Naive thymus-derived CD4-positive, alpha-beta T cell (primary cell): ENCODE data around the gene MIAT. TPM values are rescaled to one million over a fixed set of nuclear protein-coding genes. Genes with fewer than 3 reads are reported as not detected.

Source experiments
- ATAC-seq: fragments of 150-1000 bp; cut with Tn5 transposase; 2 replicates; pipeline ENCODE4 v1.10.0; 2021; ENCODE audit warnings: mild to moderate bottlenecking, moderate library complexity
- CTCF ChIA-PET: fragments of 350-600 bp; sonication (Branson Sonifier 250); formaldehyde crosslinking; loops from one replicate; lab custom pipeline; 2021; ENCODE audit warnings: antibody characterized with exemption; lab: Charles Lee
- POLR2A ChIA-PET: fragments of 350-600 bp; sonication (Branson Sonifier 250); formaldehyde crosslinking; loops from one replicate; lab custom pipeline; 2021; ENCODE audit warnings: antibody characterized with exemption, inconsistent platforms; lab: Charles Lee
- DNase-seq, 9 donors: peaks; one replicate each; pipeline versions ENCODE4 v3.0.0 to v3.0.0-alpha.2; 2020 to 2022; ENCODE audit warnings: mixed read lengths in 1 of 9
- H3K27ac ChIP-seq: one replicate; pipeline ENCODE4 v1.7.0; 2013; ENCODE audit warnings: mild to moderate bottlenecking, low read depth, low read length, moderate library complexity
- H3K27me3 ChIP-seq, 2 donors: one replicate each; pipeline ENCODE4 v1.7.0; 2013; ENCODE audit warnings: low read length in 2 of 2, mild to moderate bottlenecking in 2 of 2, moderate library complexity in 2 of 2; ENCODE audit not compliant: control insufficient read depth in 2 of 2, insufficient read depth in 2 of 2
- H3K36me3 ChIP-seq, 3 experiments: 1 replicate in 2 of 3; 2 replicates in 1 of 3; pipeline ENCODE4 v1.7.0; 2013; ENCODE audit warnings: low read length in 3 of 3, mild to moderate bottlenecking in 3 of 3, moderate library complexity in 1 of 3; ENCODE audit not compliant: insufficient read depth in 3 of 3, control insufficient read depth in 2 of 3
- H3K4me1 ChIP-seq, 2 donors: one replicate each; pipeline ENCODE4 v1.7.0; 2013; ENCODE audit warnings: low read length in 2 of 2, mild to moderate bottlenecking in 2 of 2, moderate library complexity in 1 of 2; ENCODE audit not compliant: control insufficient read depth in 2 of 2, insufficient read depth in 2 of 2
- H3K4me3 ChIP-seq: 2 replicates; pipeline ENCODE4 v1.7.0; 2013; ENCODE audit warnings: mild to moderate bottlenecking, low read length
- H3K9me3 ChIP-seq, 3 experiments: 1 replicate in 2 of 3; 2 replicates in 1 of 3; pipeline ENCODE4 v1.7.0; 2013; ENCODE audit warnings: low read length in 3 of 3; ENCODE audit not compliant: control insufficient read depth in 2 of 3
- H3K27ac Mint-ChIP-seq, 9 donors: one replicate each; pipeline ENCODE4 v1.8.0; 2020 to 2022; ENCODE audit warnings: mixed read lengths in 9 of 9, mild to moderate bottlenecking in 8 of 9, moderate library complexity in 5 of 9, inconsistent platforms in 2 of 9
- H3K27me3 Mint-ChIP-seq, 5 donors: one replicate each; pipeline ENCODE4 v1.8.0; 2021 to 2022; ENCODE audit warnings: mixed read lengths in 5 of 5, mild to moderate bottlenecking in 1 of 5
- H3K36me3 Mint-ChIP-seq, 5 donors: one replicate each; pipeline ENCODE4 v1.8.0; 2020 to 2022; ENCODE audit warnings: mixed read lengths in 5 of 5, mild to moderate bottlenecking in 3 of 5, inconsistent platforms in 1 of 5
- H3K4me1 Mint-ChIP-seq, 7 donors: one replicate each; pipeline ENCODE4 v1.8.0; 2020 to 2022; ENCODE audit warnings: mixed read lengths in 7 of 7, mild to moderate bottlenecking in 3 of 7, inconsistent platforms in 1 of 7
- H3K4me3 Mint-ChIP-seq, 10 donors: one replicate each; pipeline ENCODE4 v1.8.0; 2020 to 2022; ENCODE audit warnings: mild to moderate bottlenecking in 10 of 10, mixed read lengths in 10 of 10, moderate library complexity in 6 of 10, inconsistent platforms in 2 of 10
- H3K9me3 Mint-ChIP-seq, 11 donors: one replicate each; pipeline ENCODE4 v1.8.0; 2020 to 2022; ENCODE audit warnings: mixed read lengths in 11 of 11, mild to moderate bottlenecking in 4 of 11, inconsistent platforms in 1 of 11, moderate library complexity in 1 of 11
- intact Hi-C, 2 donors: fragments of 100-400 bp; cut with micrococcal nuclease; formaldehyde crosslinking; loops; one replicate each; pipeline ENCODE4 v1.15.1; 2023
- polyA plus RNA-seq, 2 donors: library from polyadenylated mRNA; unstranded; fragments of 300-500 nt; fragmentation: Illumina TruSeq; gene quantifications; one replicate each; pipeline ENCODE4 v1.2.3, GENCODE V29; 2021
- total RNA-seq, 6 experiments: library from RNA in 5 of 6; stranded (reverse) in 5 of 6; gene quantifications; 1 replicate in 5 of 6; 2 replicates in 1 of 6; pipeline ENCODE4 v1.2.3 and lab custom pipeline; 2021 to 2026

MIAT gene
- total and polyA plus RNA-seq, 7 experiments from 2014 or later, result 0.05 to 156 (median 35.8) TPM

- H3K9me3 Mint-ChIP-seq, result peaks cover 0 to 8% (median 0%) of the 10 kb centered on the region in 11 donors
- H3K4me3 Mint-ChIP-seq, result peak overlapping the region; percentile 5 to 75 (median 51)
- intact Hi-C loops, result no loop called here
- ChIA-PET CTCF (no interaction called here), POLR2A (no interaction called here)
- H3K4me3 ChIP-seq, result no peak overlapping the region
- H3K27me3 Mint-ChIP-seq, result no peaks in the 10 kb centered on the region
- DNase-seq (no peak), ATAC-seq (no peak)
- peaks cover 13 to 16% of the 10 kb centered on the region in 2 donors for H3K4me1 ChIP-seq
- H3K36me3 ChIP-seq, result peaks cover 0 to 26% (median 0%) of the 10 kb centered on the region in 3 experiments
- no peak overlapping the region for H3K27ac ChIP-seq
- peaks cover 23 to 95% (median 90%) of the 10 kb centered on the region in 7 donors for H3K4me1 Mint-ChIP-seq
- H3K27me3 ChIP-seq, result no peaks in the 10 kb centered on the region
- peaks cover 7 to 81% (median 47%) of the 10 kb centered on the region in 5 donors for H3K36me3 Mint-ChIP-seq
- peak overlapping the region; percentile 8 to 85 (median 55) for H3K27ac Mint-ChIP-seq
- no peaks in the 10 kb centered on the region for H3K9me3 ChIP-seq
Measured at GRCh38 chr22:26690654-26691376, 33.4 kb downstream of the MIAT start.

DNA sequence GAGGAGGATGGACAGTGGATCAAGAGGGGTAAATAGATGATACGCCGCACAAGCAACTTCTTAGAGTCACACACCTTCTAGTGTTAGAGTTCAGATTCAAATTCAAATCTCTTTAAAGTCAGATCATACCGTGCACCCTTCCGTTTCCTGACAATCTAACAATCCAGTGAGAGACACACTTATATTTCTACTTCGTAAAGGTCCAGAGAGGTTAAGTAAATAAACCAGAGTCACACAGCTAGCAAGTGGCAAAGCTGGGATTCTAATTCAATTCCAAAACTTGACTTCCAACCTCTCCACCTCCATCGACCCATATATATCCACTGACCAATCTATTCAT, 34.0 kb downstream of the MIAT start:
- no peaks in the 10 kb centered on the region for H3K9me3 ChIP-seq
- no peak overlapping the region for H3K27ac ChIP-seq
- DNase-seq (no peak), ATAC-seq (no peak)
- Mint-ChIP-seq H3K27me3 (no peaks in the 10 kb centered on the region), H3K4me3 (peak overlapping the region; percentile 5 to 75 (median 51)), H3K27ac (peak overlapping the region in 8 of 9 donors; percentile 8 to 85 (median 56)), H3K36me3 (peaks cover 7 to 79% (median 50%) of the 10 kb centered on the region in 5 donors), H3K4me1 (peaks cover 23 to 93% (median 86%) of the 10 kb centered on the region in 7 donors), H3K9me3 (peaks cover 0 to 8% (median 0%) of the 10 kb centered on the region in 11 donors)
- ChIA-PET CTCF (interaction anchor here (1.3 kb wide), 1 partner anchor 19 kb away, joined by 4 read pairs; no protein-coding TSS in a partner anchor), POLR2A (no interaction called here)
- no peak overlapping the region for H3K4me3 ChIP-seq
- intact Hi-C loops, result no loop called here
- H3K4me1 ChIP-seq, result peaks cover 13 to 16% of the 10 kb centered on the region in 2 donors
- H3K36me3 ChIP-seq, result peaks cover 0 to 26% (median 0%) of the 10 kb centered on the region in 3 experiments
- H3K27me3 ChIP-seq, result no peaks in the 10 kb centered on the region

GRCh38 chr22:26692215-26692614, 34.8 kb downstream of the MIAT start:
- Histone ChIP-seq H3K4me3 (no peak overlapping the region), H3K27me3 (no peaks in the 10 kb centered on the region), H3K36me3 (peaks cover 0 to 32% (median 6%) of the 10 kb centered on the region in 3 experiments), H3K4me1 (peaks cover 13 to 16% of the 10 kb centered on the region in 2 donors), H3K27ac (no peak overlapping the region), H3K9me3 (no peaks in the 10 kb centered on the region)
- Mint-ChIP-seq H3K27me3 (no peaks in the 10 kb centered on the region), H3K27ac (peak overlapping the region in 4 of 9 donors; percentile 17 to 59 (median 46)), H3K4me3 (peak overlapping the region in 5 of 10 donors; percentile 4 to 35 (median 16)), H3K9me3 (peaks cover 0 to 8% (median 0%) of the 10 kb centered on the region in 11 donors), H3K36me3 (peaks cover 7 to 77% (median 55%) of the 10 kb centered on the region in 5 donors), H3K4me1 (peaks cover 23 to 90% (median 82%) of the 10 kb centered on the region in 7 donors)
- CTCF ChIA-PET, result interaction anchor here (1.1 to 1.3 kb wide), 2 partner anchors 14 to 20 kb away, joined by 4 to 5 read pairs; no protein-coding TSS in a partner anchor
- DNase-seq (no peak), ATAC-seq (no peak)
- POLR2A ChIA-PET, result no interaction called here
- intact Hi-C loops, result no loop called here

GRCh38 chr22:26697151-26697550, 39.8 kb downstream of the MIAT start:
- Mint-ChIP-seq H3K36me3 (peaks cover 23 to 72% (median 68%) of the 10 kb centered on the region in 5 donors), H3K9me3 (peaks cover 0 to 21% (median 1%) of the 10 kb centered on the region in 11 donors), H3K4me3 (no peak overlapping the region), H3K27me3 (no peaks in the 10 kb centered on the region), H3K27ac (peak overlapping the region in 2 of 9 donors; percentile 14 to 51), H3K4me1 (peaks cover 5 to 71% (median 59%) of the 10 kb centered on the region in 7 donors)
- Histone ChIP-seq H3K27ac (no peak overlapping the region), H3K36me3 (peaks cover 0 to 56% (median 18%) of the 10 kb centered on the region in 3 experiments), H3K9me3 (no peaks in the 10 kb centered on the region), H3K4me1 (peaks cover 0 to 3% of the 10 kb centered on the region in 2 donors), H3K4me3 (no peak overlapping the region), H3K27me3 (no peaks in the 10 kb centered on the region)
- ATAC-seq (no peak), DNase-seq (no peak)
- intact Hi-C loops, result no loop called here
- ChIA-PET CTCF (no interaction called here), POLR2A (no interaction called here)

- no peak overlapping the region for H3K4me3 Mint-ChIP-seq
- Histone ChIP-seq H3K4me1 (peaks cover 0 to 12% of the 10 kb centered on the region in 2 donors), H3K27me3 (no peaks in the 10 kb centered on the region), H3K27ac (no peak overlapping the region), H3K9me3 (no peaks in the 10 kb centered on the region), H3K4me3 (no peak overlapping the region), H3K36me3 (peaks cover 0 to 45% (median 18%) of the 10 kb centered on the region in 3 experiments)
- ATAC-seq (no peak), DNase-seq (no peak)
- intact Hi-C loops, result no loop called here
- peaks cover 20 to 69% (median 52%) of the 10 kb centered on the region in 5 donors for H3K36me3 Mint-ChIP-seq
- ChIA-PET POLR2A (no interaction called here), CTCF (no interaction called here)
- no peaks in the 10 kb centered on the region for H3K27me3 Mint-ChIP-seq
- peaks cover 0 to 14% (median 0%) of the 10 kb centered on the region in 11 donors for H3K9me3 Mint-ChIP-seq
- no peak overlapping the region for H3K27ac Mint-ChIP-seq
- peaks cover 1 to 63% (median 44%) of the 10 kb centered on the region in 7 donors for H3K4me1 Mint-ChIP-seq
Measured at GRCh38 chr22:26700462-26700861, 43.1 kb downstream of the MIAT start.

- DNase-seq (no peak), ATAC-seq (no peak)
- Mint-ChIP-seq H3K27me3 (no peaks in the 10 kb centered on the region), H3K4me3 (no peak overlapping the region), H3K36me3 (peaks cover 20 to 69% (median 51%) of the 10 kb centered on the region in 5 donors), H3K4me1 (peaks cover 0 to 63% (median 44%) of the 10 kb centered on the region in 7 donors), H3K27ac (no peak overlapping the region), H3K9me3 (peaks cover 0 to 12% (median under 1%) of the 10 kb centered on the region in 11 donors)
- intact Hi-C loops, result no loop called here
- Histone ChIP-seq H3K36me3 (peaks cover 0 to 41% (median 18%) of the 10 kb centered on the region in 3 experiments), H3K27me3 (no peaks in the 10 kb centered on the region), H3K9me3 (no peaks in the 10 kb centered on the region), H3K4me3 (no peak overlapping the region), H3K4me1 (peaks cover 0 to 12% of the 10 kb centered on the region in 2 donors), H3K27ac (no peak overlapping the region)
- CTCF ChIA-PET, result no interaction called here
- POLR2A ChIA-PET, result no interaction called here
Measured at GRCh38 chr22:26700886-26701285, 43.5 kb downstream of the MIAT start.
